GM12875 (cell line): ENCODE data around the gene NR2F6.
"Not testable (repeated sequence)": the region's sequence is repeated elsewhere in the genome, so short reads cannot be mapped to it uniquely, and the experiment has no call there.

Experiments
- H3K4me3 ChIP-seq: one replicate; pipeline ENCODE4 v1.5.1; 2011; ENCODE audit warnings: low read depth, low read length, control low read depth
- CTCF ChIP-seq: IDR thresholded peaks from 2 replicates; pipeline ENCODE4 v1.5.1; 2011; ENCODE audit warnings: low read depth, mild to moderate bottlenecking, control low read depth, inconsistent platforms, low read length, moderate library complexity, borderline replicate concordance; ENCODE audit not compliant: insufficient read depth

NR2F6 gene

GRCh38 chr19:17196610-17197009 is 49.1 kb downstream of the NR2F6 start:
- no peak for TF ChIP-seq CTCF
- H3K4me3 ChIP-seq, result no peak overlapping the region

GRCh38 chr19:17195106-17195505 is 50.6 kb downstream of the NR2F6 start:
- no peak overlapping the region for H3K4me3 ChIP-seq
- TF ChIP-seq CTCF, result no peak

- no peak for TF ChIP-seq CTCF
- no peak overlapping the region for H3K4me3 ChIP-seq
Observed at GRCh38 chr19:17194608-17195007, 51.1 kb downstream of the NR2F6 start.

GRCh38 chr19:17192751-17193150 is 53.0 kb downstream of the NR2F6 start:
- TF ChIP-seq CTCF, result no peak
- no peak overlapping the region for H3K4me3 ChIP-seq

- not testable (repeated sequence) for H3K4me3 ChIP-seq
Observed at GRCh38 chr19:17191736-17192135, 54.0 kb downstream of the NR2F6 start.

- no peak for TF ChIP-seq CTCF
- no peak overlapping the region for H3K4me3 ChIP-seq
Observed at GRCh38 chr19:17185590-17185989, 60.1 kb downstream of the NR2F6 start.

GRCh38 chr19:17184371-17184841 is 61.3 kb downstream of the NR2F6 start:
- no peak for TF ChIP-seq CTCF
- H3K4me3 ChIP-seq, result no peak overlapping the region

- H3K4me3 ChIP-seq, result no peak overlapping the region
Observed at GRCh38 chr19:17183858-17184321, 61.8 kb downstream of the NR2F6 start.

More at GRCh38 chr19:17183858-17184321, 61.8 kb downstream of the NR2F6 start:
- no peak for TF ChIP-seq CTCF
